Heart right ventricle (tissue), 16 donors: ENCODE data around the gene SH3GL3. TPM values are rescaled to one million over a fixed set of nuclear protein-coding genes. Genes with fewer than 3 reads are reported as not detected.

Experiments
- ATAC-seq, 8 donors: fragments of 200-7000 bp; cut with Tn5 transposase; one replicate each; pipeline ENCODE4 v1.9.1; 2020; ENCODE audit warnings: mild to moderate bottlenecking in 8 of 8, moderate library complexity in 8 of 8, moderate number of reproducible peaks in 1 of 8
- DNase-seq, 2 donors: peaks; one replicate each; pipeline ENCODE4 v3.0.0-alpha.2; 2020
- H3K27ac ChIP-seq, 10 donors: fragments of 200-600 bp; sonication (generic) in 2 of 10; one replicate each; pipeline versions ENCODE4 v1.5.0 to v1.8.0; 2020 to 2022; ENCODE audit warnings: mild to moderate bottlenecking in 3 of 10
- H3K27me3 ChIP-seq, 7 donors: fragments of 200-600 bp; one replicate each; pipeline ENCODE4 v1.8.0; 2021 to 2022; ENCODE audit warnings: mild to moderate bottlenecking in 2 of 7
- H3K36me3 ChIP-seq, 9 donors: fragments of 200-600 bp; sonication (generic) in 1 of 9; one replicate each; pipeline versions ENCODE4 v1.5.0 to v1.8.0; 2020 to 2022; ENCODE audit warnings: mild to moderate bottlenecking in 2 of 9
- H3K4me1 ChIP-seq, 9 donors: fragments of 200-600 bp; sonication (generic) in 1 of 9; one replicate each; pipeline versions ENCODE4 v1.5.0 to v1.8.0; 2020 to 2022; ENCODE audit warnings: mild to moderate bottlenecking in 4 of 9
- H3K4me3 ChIP-seq, 10 donors: fragments of 200-600 bp; sonication (generic) in 2 of 10; one replicate each; pipeline versions ENCODE4 v1.5.0 to v1.8.0; 2020 to 2022; ENCODE audit warnings: mild to moderate bottlenecking in 7 of 10, moderate library complexity in 2 of 10
- H3K9me3 ChIP-seq, 11 donors: fragments of 200-600 bp in 10 of 11; sonication (generic) in 2 of 11; one replicate each; pipeline versions ENCODE4 v1.5.0 to v1.8.0; 2013 to 2022; ENCODE audit warnings: mild to moderate bottlenecking in 2 of 11, control low read depth in 1 of 11, moderate library complexity in 1 of 11
- CTCF ChIP-seq, 9 donors: fragments of 200-600 bp; sonication (generic) in 2 of 9; IDR thresholded peaks; one replicate each; pipeline versions ENCODE4 v1.5.0 to v1.8.0; 2021 to 2022; ENCODE audit warnings: antibody characterized with exemption in 9 of 9, mild to moderate bottlenecking in 5 of 9, moderate library complexity in 1 of 9
- WGBS, 2 donors: extraction: QIAGEN DNeasy Blood & Tissue Kit; methylation state at CpG; one replicate each; pipeline ENCODE4 v1.1.7; 2013; ENCODE audit warnings: inconsistent platforms in 1 of 2; 5-methylcytosine and 5-hydroxymethylcytosine counted together
- intact Hi-C, 10 donors: fragments of 100-400 bp; cut with DNase I; formaldehyde crosslinking; loops; one replicate each; pipeline versions ENCODE4 v1.11.1 to v1.14.2; 2022
- polyA plus RNA-seq, 2 donors: library from polyadenylated mRNA; stranded (reverse); fragments of 200-250 nt; gene quantifications; one replicate each; pipeline ENCODE4 v1.2.3, GENCODE V29; 2013
- total RNA-seq, 10 donors: library from RNA; stranded (reverse); fragmentation: NEBNext Ultra II Directional in 3 of 10; extraction: Animal tissue kit (Norgen Biotek cat#: 25700) in 3 of 10; gene quantifications; one replicate each; pipeline versions ENCODE4 v1.2.1 to v1.2.4, GENCODE V29; 2021 to 2023
- donor health status: Arrhythmogenic right ventricular cardiomyopathy.
- donor health status: ischemic (EF 13 %, LVEDD 7.1; RV severe dilation, severe dysfunction).
- donor health status: healthy with polysubstance abuse.
- donor health status: DM: no; HTN: yes; CAD: no.
- donor health status: DM: no; HTN: no; CAD: no.
- donor health status: ischemic (EF 25% LVEDD 6.9; RV normal size, moderate dysfunction).
- donor health status: ischemic (EF 25% LVEDD 5.7; RV mildly dilated, moderate dysfunction).
- donor health status: healthy.
- donor health status: DM: yes; HTN: yes; CAD: no.
- donor health status: Ischemic cardiomyopathy.
- donor health status: ischemic (EF 35%, LVEDD 5.7; RV mildly dilated, moderate dysfunction).
- donor health status: nonischemic (EF 11% LVEDD 7.7; RV severe dilation, severe dysfunction).
- donor health status: DM: yes; HTN: yes; CAD: no.
- donor health status: PGD.
- donor health status: ischemic (EF 29% LVEDD 5.4; RV normal size, mild dysfunction).
- donor health status: nonischemic (EF 23%, LVEDD 6.1; RV moderate dilation, normal function).

The SH3GL3 gene
- total and polyA plus RNA-seq, 12 donors, result 0.13 to 0.17 TPM; not detected in 10

GRCh38 chr15:83556068-83556467, 108.9 kb downstream of the SH3GL3 start:
- Histone ChIP-seq H3K27me3 (peaks cover 0 to 25% (median 9%) of the 10 kb centered on the region in 7 donors), H3K4me3 (no peak overlapping the region), H3K27ac (no peak overlapping the region), H3K9me3 (no peaks in the 10 kb centered on the region), H3K36me3 (no peaks in the 10 kb centered on the region), H3K4me1 (no peaks in the 10 kb centered on the region)
- ATAC-seq (no peak), DNase-seq (no peak)
- 27 to 56% methylated on average over 3 of the region's 3 CpGs for WGBS, 2 donors
- intact Hi-C loops, result loop anchor here in 6 of 10 donors (5.0 kb wide), 3 partner anchors 119 to 309 kb away; no protein-coding TSS in a partner anchor
- TF ChIP-seq CTCF (IDR thresholded peaks at IDR 0.05), result no peak

- H3K36me3 ChIP-seq, result no peaks in the 10 kb centered on the region
- H3K4me1 ChIP-seq, result no peaks in the 10 kb centered on the region
- no peak for DNase-seq
- intact Hi-C loops, result loop anchor here in 6 of 10 donors (5.0 kb wide), 3 partner anchors 119 to 309 kb away; no protein-coding TSS in a partner anchor
- no peak overlapping the region for H3K4me3 ChIP-seq
- H3K9me3 ChIP-seq, result no peaks in the 10 kb centered on the region
- H3K27me3 ChIP-seq, result peaks cover 0 to 22% (median 9%) of the 10 kb centered on the region in 7 donors
- no peak for ATAC-seq
- no peak for TF ChIP-seq CTCF (IDR thresholded peaks at IDR 0.05)
- H3K27ac ChIP-seq, result no peak overlapping the region
- 88 to 91% methylated on average over 7 of the region's 7 CpGs for WGBS, 2 donors
Measured at GRCh38 chr15:83556754-83557153, 109.6 kb downstream of the SH3GL3 start.

- Histone ChIP-seq H3K9me3 (no peaks in the 10 kb centered on the region), H3K27me3 (peaks cover 0 to 15% (median 9%) of the 10 kb centered on the region in 7 donors), H3K4me3 (no peak overlapping the region), H3K4me1 (no peaks in the 10 kb centered on the region), H3K27ac (no peak overlapping the region), H3K36me3 (no peaks in the 10 kb centered on the region)
- intact Hi-C loops, result loop anchor here in 8 of 10 donors (2.0 to 5.0 kb wide), 6 partner anchors 117 to 311 kb away; no protein-coding TSS in a partner anchor
- DNase-seq, result no peak
- 83 to 88% methylated on average over 5 of the region's 5 CpGs for WGBS, 2 donors
- no peak for TF ChIP-seq CTCF (IDR thresholded peaks at IDR 0.05)
- no peak for ATAC-seq
Measured at GRCh38 chr15:83558146-83558545, 111.0 kb downstream of the SH3GL3 start.

GRCh38 chr15:83559310-83559966, 112.3 kb downstream of the SH3GL3 start:
- Histone ChIP-seq H3K27ac (no peak overlapping the region), H3K27me3 (peaks cover 0 to 11% (median 5%) of the 10 kb centered on the region in 7 donors), H3K4me3 (no peak overlapping the region), H3K36me3 (no peaks in the 10 kb centered on the region), H3K9me3 (no peaks in the 10 kb centered on the region), H3K4me1 (no peaks in the 10 kb centered on the region)
- WGBS, 2 donors, result 6% methylated on average over 7 of the region's 7 CpGs
- ATAC-seq, result peak in 5 of 8 donors; percentile 44 to 67 (median 55)
- TF ChIP-seq CTCF (IDR thresholded peaks at IDR 0.05), result peak; percentile 63 to 84 (median 81)
- peak in 1 of 2 donors; percentile 41 for DNase-seq
- intact Hi-C loops, result loop anchor here (1.0 to 5.0 kb wide), 7 partner anchors 119 to 312 kb away; no protein-coding TSS in a partner anchor
